IPS-NIHi7 (cell line): ENCODE data around the gene CHCHD3.
"Not testable (repeated sequence)": the region's sequence is repeated elsewhere in the genome, so short reads cannot be mapped to it uniquely, and the experiment has no call there.

Experiments
- DNase-seq: peaks from one replicate; pipeline ENCODE4 v3.0.0; 2012; ENCODE audit warnings: mixed read lengths; ENCODE audit errors: extremely low spot score

Gene CHCHD3

DNA sequence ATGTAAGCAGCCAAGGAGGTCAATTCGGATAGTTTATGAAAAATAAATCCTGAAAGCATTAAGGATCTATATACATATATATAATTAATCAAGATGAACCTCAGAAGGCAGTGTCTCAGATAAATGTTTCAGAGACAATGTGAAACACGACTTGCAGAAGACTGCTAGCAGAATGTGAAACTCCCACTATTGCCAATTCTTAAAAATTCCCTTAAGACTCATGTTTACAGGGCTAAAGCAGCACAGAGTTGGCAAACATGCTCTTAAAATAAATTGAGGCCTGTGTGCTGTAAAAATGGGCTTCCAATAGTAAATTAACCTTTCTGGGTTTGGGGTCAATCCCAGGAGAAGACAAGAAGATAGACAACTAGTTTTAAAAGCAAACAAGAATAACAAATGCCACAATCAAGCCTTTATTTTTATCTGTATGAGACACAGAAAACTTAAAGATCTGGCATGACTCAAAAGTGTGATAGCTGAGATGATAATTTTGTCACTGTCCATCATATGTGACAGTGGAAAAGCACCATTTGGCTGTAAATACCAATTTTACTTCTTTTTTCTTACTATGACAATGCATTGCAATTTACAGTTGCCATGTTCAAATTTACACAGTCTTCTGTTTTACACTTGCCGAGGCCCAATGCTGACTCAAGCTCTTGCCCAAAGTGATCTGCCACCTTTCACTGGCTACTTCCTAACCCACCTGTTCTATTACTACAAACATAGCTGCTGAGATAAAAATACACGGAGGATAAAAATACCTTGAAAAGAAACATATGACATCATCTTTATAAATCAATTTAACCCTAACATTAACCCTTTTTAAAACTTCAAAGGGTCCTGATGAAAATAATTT lies 78.6 kb downstream of the CHCHD3 start:
- no peak for DNase-seq

DNA sequence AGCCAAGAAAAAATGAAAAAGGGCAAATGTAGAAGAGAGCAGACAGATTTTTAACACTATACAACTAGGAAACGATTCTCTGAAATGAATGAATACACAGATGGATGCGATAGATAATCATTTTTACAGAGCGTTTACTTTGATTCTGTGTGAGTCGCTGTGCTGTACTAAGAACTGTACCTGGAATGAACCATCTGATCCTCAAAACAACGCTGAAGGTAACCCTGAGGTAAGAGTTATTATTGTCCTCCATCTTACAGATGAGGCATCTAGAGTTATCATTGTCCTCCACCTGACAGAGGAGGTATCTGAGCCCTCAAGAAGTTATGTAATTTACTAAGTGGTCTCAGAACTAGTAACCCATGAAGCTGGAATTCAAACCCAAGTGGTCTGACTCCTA lies 80.2 kb downstream of the CHCHD3 start:
- no peak for DNase-seq

GRCh38 chr7:132999845-133000244 lies 82.0 kb downstream of the CHCHD3 start:
- no peak for DNase-seq

DNA sequence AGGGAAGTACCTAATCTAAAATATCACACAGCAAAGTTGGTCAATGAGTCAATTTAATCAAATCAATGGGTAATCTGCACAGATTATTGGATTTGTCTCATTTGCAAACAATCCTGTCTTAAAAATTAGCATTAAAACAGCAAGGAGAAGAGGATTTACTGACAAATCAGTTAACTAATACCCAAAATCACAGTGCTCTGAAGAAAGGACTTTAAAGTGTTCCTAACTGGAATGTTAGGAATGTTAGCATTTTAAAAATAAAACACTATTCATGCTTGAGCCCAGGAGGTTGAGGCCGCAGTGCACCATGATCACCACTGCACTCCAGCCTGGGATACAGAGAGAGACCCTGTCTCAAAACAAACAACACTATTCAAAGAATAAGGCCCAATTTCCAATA lies 83.1 kb downstream of the CHCHD3 start:
- no peak for DNase-seq

DNA sequence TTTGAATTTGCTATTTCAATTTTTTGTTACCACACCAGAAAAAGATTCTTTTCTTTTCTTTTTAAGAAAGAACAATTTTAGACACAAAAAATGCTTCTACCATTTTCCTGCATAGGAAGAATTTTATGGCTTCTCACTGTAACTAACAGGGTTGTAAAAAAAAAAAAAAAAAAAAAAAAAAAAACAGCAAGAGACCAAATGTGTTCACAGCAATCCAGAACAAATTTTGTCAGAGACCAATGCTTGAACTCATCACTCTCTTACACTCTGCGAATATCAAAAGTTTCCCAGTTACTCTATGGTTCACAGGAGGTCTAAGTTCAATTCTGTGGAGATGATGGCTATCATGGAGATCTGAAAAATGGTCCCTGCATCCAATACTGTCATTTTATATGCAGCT lies 84.4 kb downstream of the CHCHD3 start:
- no peak for DNase-seq

DNA sequence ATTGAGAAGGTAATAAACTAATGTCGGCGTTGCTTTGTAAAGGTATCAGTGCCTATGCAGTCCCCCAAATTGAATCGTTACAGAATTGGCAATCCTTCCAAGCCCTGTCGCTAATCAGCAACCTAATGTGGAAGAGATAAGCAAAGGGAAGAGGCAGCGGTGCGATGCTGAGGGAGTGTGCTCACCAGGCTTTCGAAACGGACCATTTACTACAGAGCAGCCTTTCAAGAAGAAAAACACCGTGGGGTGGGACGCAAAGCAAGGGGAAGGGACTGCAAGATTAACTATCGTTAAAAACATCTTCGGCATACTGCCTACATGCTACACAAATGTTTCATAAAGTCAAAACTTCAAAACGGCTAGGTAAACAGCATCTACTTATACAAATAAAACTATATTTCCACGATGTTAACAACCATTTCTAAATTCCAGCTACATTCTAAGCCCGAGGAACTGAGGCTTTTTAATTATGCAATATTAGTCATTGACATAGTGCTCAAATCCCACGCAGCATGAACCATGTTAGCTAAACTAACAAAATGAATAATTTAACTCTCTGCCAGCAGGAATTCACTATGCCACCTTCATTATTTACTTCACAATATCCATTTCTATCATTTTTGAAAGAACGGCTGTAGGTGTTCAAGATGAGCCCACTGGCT lies 85.2 kb downstream of the CHCHD3 start:
- peak; percentile 14 for DNase-seq

GRCh38 chr7:132993377-132994013 lies 88.4 kb downstream of the CHCHD3 start:
- DNase-seq: no peak

GRCh38 chr7:132991615-132992587 lies 90.0 kb downstream of the CHCHD3 start:
- peak; percentile 26 for DNase-seq

GRCh38 chr7:132988117-132988516 lies 93.8 kb downstream of the CHCHD3 start:
- DNase-seq: no peak

DNA sequence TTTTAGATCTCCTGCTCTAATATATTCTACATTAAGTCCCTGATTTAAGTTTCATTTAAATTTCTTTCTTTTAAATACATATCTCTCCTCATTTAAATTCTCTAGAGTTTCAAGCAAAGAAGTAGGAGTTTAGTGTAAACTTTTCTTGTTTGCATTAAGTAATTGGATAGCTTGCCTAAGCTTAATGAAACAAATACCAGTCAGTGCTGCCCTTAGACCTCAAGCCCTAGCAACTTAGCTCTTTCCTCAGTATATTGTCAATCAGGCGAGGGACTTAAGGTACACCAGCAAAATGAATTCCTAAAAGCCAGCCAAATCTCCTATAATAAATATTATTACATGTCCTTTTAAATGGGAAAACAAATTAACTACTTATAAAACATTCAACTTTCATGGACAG lies 101.5 kb downstream of the CHCHD3 start:
- no peak for DNase-seq

GRCh38 chr7:132979524-132979923 lies 102.4 kb downstream of the CHCHD3 start:
- no peak for DNase-seq

DNA sequence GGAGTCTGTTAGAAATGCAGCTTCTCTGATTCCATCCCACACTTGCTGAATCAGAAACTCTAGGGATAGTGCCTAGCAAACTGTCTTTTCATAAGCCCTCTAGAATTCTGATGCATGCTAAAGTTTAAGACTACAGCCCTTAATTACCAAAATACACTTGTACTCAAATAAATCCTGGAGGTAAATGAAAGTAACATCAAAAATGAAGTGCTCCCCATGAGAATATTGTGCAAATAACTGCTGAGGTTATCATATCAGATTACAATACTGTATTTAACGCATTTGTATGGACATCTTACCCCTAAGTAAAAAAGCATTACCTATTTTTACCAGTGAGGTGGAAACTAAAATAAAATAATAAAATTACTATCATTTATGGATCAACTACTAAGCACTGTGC lies 104.7 kb downstream of the CHCHD3 start:
- no peak for DNase-seq

DNA sequence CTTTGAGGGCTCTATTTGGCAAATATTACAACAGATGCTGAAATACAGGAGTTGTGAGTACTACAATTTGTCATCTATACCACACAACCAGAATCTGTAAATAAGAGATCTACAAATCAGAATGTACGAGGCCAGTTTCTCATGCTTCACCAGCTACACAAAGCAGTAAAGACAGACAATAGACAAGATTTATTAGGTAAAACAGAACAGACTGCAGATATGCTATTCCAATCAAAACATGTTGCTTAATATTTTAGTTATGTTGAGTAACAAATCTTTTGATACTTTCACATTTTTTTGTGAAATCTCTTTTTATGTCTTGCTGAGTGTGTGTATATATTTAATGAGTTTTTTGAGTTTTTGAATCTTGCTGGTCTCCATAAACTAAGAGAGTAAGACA lies 109.1 kb downstream of the CHCHD3 start:
- DNase-seq: no peak

GRCh38 chr7:132970257-132970656 lies 111.6 kb downstream of the CHCHD3 start:
- no peak for DNase-seq

- no peak for DNase-seq
These were observed 112.4 kb downstream of the CHCHD3 start for GRCh38 chr7:132969520-132969919.

GRCh38 chr7:132967470-132967848 lies 114.4 kb downstream of the CHCHD3 start:
- not testable (repeated sequence) for DNase-seq

GRCh38 chr7:132966754-132967469 lies 115.0 kb downstream of the CHCHD3 start:
- DNase-seq: no peak

DNA sequence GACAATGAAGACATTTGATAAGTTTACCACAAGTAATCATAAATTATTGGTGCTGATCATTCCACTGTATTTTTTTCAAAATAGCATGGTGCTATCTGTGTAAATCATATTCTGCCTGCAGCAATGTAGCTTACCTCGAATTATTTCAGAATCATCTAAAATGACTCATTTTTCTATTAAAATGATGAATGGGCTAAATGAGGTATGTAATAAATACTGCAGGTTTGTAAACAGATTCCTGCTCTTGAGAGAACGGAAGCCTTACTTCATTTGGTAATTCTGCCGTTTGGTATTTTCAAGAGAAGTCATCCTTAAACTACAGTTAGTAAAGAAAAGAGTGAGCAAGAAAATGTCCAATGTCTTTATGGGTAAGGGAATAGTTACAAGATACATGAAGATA lies 115.9 kb downstream of the CHCHD3 start:
- no peak for DNase-seq

GRCh38 chr7:132964876-132965275 lies 117.0 kb downstream of the CHCHD3 start:
- DNase-seq: no peak

- no peak for DNase-seq
These were observed 122.0 kb downstream of the CHCHD3 start for GRCh38 chr7:132959891-132960290.

- no peak for DNase-seq
These were observed 125.3 kb downstream of the CHCHD3 start for GRCh38 chr7:132956556-132956955.
